DOHH2 (cell line): ENCODE results near the gene CREB5.

Experiments
- EZH2phosphoT487 ChIP-seq: fragments of 200-600 bp; sonication (generic); IDR thresholded peaks from 2 replicates; pipeline ENCODE4 v1.6.1; 2017; ENCODE audit warnings: borderline replicate concordance, mild to moderate bottlenecking, antibody characterized with exemption, low read length, moderate library complexity, mixed read lengths
- TF ChIP-seq, protein P1 (sequence below): fragments of 200-600 bp; sonication (generic); IDR thresholded peaks from one replicate; pipeline ENCODE4 v1.5.1; 2014; ENCODE audit warnings: antibody characterized with exemption, mild to moderate bottlenecking, low read depth, low read length; ENCODE audit not compliant: poor library complexity, severe bottlenecking

DNA sequence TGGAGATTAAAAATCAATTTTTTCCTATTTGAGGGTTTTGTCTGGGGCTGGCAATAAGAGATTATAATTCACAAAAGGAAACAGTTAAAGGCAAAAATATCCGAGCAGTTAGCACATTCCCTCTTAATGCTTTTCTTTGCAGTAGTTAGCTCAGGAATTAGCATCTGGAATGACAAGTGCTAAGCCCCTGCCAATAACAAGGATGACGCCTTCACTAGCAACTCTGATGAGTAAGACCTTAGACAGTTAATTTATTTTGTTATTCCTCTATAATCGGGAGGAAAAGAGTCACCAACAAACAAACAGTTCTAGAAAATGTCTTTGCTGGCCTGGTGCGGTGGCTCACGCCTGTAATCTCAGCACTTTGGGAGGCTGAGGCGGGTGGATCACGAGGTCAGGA lies 394.5 kb downstream of the CREB5 start:
- TF ChIP-seq, protein P1, sequence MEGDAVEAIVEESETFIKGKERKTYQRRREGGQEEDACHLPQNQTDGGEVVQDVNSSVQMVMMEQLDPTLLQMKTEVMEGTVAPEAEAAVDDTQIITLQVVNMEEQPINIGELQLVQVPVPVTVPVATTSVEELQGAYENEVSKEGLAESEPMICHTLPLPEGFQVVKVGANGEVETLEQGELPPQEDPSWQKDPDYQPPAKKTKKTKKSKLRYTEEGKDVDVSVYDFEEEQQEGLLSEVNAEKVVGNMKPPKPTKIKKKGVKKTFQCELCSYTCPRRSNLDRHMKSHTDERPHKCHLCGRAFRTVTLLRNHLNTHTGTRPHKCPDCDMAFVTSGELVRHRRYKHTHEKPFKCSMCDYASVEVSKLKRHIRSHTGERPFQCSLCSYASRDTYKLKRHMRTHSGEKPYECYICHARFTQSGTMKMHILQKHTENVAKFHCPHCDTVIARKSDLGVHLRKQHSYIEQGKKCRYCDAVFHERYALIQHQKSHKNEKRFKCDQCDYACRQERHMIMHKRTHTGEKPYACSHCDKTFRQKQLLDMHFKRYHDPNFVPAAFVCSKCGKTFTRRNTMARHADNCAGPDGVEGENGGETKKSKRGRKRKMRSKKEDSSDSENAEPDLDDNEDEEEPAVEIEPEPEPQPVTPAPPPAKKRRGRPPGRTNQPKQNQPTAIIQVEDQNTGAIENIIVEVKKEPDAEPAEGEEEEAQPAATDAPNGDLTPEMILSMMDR: no peak
- TF ChIP-seq EZH2phosphoT487: no peak
